ENCODE results near the gene ETNK2.

ETNK2 gene

GRCh38 chr1:204166219-204166618 is 14.4 kb upstream of the ETNK2 start, which contains the start of gene REN:
Gene REN (minus strand): TSS chr1:204166337. CDS start chr1:204166293, 44 bp downstream.
- H3K36me3 Mint-ChIP-seq (ENCODE audit: low read depth) = no peaks in the 10 kb centered on the region
- no peak within 1 kb of the TSS for H3K4me3 Mint-ChIP-seq
- peaks cover 34% of the 10 kb centered on the region for H3K9me3 Mint-ChIP-seq
- peak; percentile 23 for DNase-seq
- TF ChIP-seq, protein P1, sequence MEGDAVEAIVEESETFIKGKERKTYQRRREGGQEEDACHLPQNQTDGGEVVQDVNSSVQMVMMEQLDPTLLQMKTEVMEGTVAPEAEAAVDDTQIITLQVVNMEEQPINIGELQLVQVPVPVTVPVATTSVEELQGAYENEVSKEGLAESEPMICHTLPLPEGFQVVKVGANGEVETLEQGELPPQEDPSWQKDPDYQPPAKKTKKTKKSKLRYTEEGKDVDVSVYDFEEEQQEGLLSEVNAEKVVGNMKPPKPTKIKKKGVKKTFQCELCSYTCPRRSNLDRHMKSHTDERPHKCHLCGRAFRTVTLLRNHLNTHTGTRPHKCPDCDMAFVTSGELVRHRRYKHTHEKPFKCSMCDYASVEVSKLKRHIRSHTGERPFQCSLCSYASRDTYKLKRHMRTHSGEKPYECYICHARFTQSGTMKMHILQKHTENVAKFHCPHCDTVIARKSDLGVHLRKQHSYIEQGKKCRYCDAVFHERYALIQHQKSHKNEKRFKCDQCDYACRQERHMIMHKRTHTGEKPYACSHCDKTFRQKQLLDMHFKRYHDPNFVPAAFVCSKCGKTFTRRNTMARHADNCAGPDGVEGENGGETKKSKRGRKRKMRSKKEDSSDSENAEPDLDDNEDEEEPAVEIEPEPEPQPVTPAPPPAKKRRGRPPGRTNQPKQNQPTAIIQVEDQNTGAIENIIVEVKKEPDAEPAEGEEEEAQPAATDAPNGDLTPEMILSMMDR (IDR thresholded peaks at IDR 0.05) = no peak
- peak within 1 kb of the TSS; percentile 69 for H3K27ac Mint-ChIP-seq
- peaks cover 14% of the 10 kb centered on the region for H3K4me1 Mint-ChIP-seq
- peaks cover 47% of the 10 kb centered on the region for H3K27me3 Mint-ChIP-seq (ENCODE audit: low read depth, poor library complexity)

DNA sequence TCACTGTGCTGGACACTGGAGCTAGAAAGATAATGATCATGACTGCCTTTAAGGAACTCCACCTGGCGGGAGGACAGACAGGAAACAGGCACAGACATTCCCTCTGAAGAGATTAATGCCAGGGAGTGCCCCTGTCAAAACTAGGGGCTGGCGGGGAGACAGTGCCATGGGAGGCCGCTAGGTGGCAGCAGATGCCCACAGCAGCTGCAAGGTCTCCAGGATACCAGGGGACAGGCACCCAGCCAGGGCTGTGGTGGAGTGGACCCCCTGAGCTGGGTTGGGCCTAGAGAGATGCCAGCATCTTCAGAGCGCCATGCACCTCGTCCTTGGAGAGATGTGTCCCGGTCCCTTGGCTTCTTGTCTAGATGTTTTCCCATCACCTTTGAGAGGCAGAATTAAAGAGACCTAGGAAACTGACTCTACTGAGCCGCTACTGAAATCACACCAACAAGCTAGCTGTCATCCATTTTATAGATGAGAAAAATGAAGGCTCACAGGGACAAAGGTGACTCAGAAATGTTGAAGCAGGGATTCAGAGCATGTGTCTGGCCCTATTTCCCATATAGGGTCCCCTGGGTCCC is 10.7 kb upstream of the ETNK2 start:
- Mint-ChIP-seq H3K4me3 (no peak overlapping the region), H3K36me3 (ENCODE audit: low read depth) (no peaks in the 10 kb centered on the region), H3K27me3 (ENCODE audit: low read depth, poor library complexity) (peaks cover 54% of the 10 kb centered on the region), H3K4me1 (peaks cover 19% of the 10 kb centered on the region), H3K9me3 (peaks cover under 1% of the 10 kb centered on the region), H3K27ac (no peak overlapping the region)
- peak; percentile 91 for DNase-seq
- TF ChIP-seq, protein P1 (IDR thresholded peaks at IDR 0.05) = peak; percentile 100

DNA sequence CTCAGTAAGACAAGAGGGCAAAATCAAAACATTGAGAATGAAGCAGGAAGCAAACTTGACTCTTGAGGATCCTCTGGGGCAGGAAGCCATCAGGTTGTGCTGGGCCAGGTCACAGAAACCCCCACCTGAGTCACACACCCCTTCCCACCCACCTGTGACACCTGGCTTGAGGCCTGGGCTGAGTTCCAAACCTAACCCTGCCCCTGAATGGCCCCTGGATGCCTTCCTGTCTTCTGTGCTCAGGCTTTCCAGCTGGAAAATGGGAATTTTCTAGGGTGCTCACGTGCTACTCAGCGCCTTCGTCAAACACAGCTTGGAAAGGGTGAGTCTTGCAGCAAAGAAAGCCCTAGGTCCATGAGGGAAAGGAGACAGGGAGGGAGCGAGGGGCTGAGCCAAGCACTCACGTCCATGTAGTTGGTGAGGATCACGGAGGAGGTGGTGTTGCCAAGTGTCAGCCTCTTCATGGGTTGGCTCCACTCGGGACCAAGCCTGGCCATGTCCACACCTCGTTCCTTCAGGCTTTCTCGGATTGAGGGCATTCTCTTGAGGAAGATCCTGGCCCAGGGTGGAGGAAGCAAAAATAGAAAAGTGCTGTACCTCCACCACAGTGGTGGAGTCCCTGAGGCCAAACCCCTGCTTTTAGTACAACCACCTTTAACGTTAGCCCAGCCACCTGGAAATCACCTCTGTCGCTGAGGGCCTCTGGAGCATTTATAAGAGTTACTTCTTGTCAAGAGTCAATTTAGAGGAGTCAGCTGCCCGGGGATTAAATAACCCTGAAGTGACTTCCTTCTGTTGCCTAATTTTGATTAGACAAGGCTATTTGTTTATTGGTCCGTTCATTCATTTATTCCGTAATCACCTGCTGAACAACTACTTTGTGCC is 10.0 kb upstream of the ETNK2 start:
- TF ChIP-seq, protein P1 (IDR thresholded peaks at IDR 0.05) = no peak
- Mint-ChIP-seq H3K27me3 (ENCODE audit: low read depth, poor library complexity) (peaks cover 51% of the 10 kb centered on the region), H3K4me1 (peaks cover 19% of the 10 kb centered on the region), H3K9me3 (no peaks in the 10 kb centered on the region), H3K4me3 (no peak overlapping the region), H3K27ac (no peak overlapping the region), H3K36me3 (ENCODE audit: low read depth) (no peaks in the 10 kb centered on the region)
- DNase-seq = no peak

- Mint-ChIP-seq H3K9me3 (no peaks in the 10 kb centered on the region), H3K27ac (no peak overlapping the region), H3K4me1 (peaks cover 10% of the 10 kb centered on the region), H3K36me3 (ENCODE audit: low read depth) (no peaks in the 10 kb centered on the region), H3K27me3 (ENCODE audit: low read depth, poor library complexity) (peaks cover 48% of the 10 kb centered on the region), H3K4me3 (no peak overlapping the region)
- TF ChIP-seq, protein P1 (IDR thresholded peaks at IDR 0.05) = no peak
- DNase-seq = no peak
Observed at GRCh38 chr1:204157962-204158361, 6.1 kb upstream of the ETNK2 start.

- TF ChIP-seq, protein P1 (IDR thresholded peaks at IDR 0.05) = no peak
- H3K4me1 Mint-ChIP-seq = peaks cover 5% of the 10 kb centered on the region
- H3K27me3 Mint-ChIP-seq (ENCODE audit: low read depth, poor library complexity) = peaks cover 46% of the 10 kb centered on the region
- H3K36me3 Mint-ChIP-seq (ENCODE audit: low read depth) = no peaks in the 10 kb centered on the region
- no peaks in the 10 kb centered on the region for H3K9me3 Mint-ChIP-seq
- H3K4me3 Mint-ChIP-seq = no peak overlapping the region
- no peak overlapping the region for H3K27ac Mint-ChIP-seq
- no peak for DNase-seq
Observed at GRCh38 chr1:204155881-204156280, 4.0 kb upstream of the ETNK2 start.

All from nephron progenitor cell (in vitro differentiated cells).